GM12865 (cell line): Measurements from ENCODE around the gene ISY1.
"Not testable (repeated sequence)": the region's sequence is repeated elsewhere in the genome, so short reads cannot be mapped to it uniquely, and the experiment has no call there.

ENCODE experiments used
- DNase-seq: peaks from one replicate; pipeline ENCODE4 v3.0.0; 2010; ENCODE audit warnings: low read depth
- H3K4me3 ChIP-seq: 2 replicates; pipeline ENCODE4 v1.5.1; 2011; ENCODE audit warnings: mild to moderate bottlenecking, low read depth, low read length, control low read depth
- TF ChIP-seq, protein P1 (sequence below): IDR thresholded peaks from 2 replicates; pipeline ENCODE4 v1.5.1; 2011; ENCODE audit warnings: low read length, control low read depth, low read depth, inconsistent platforms; ENCODE audit not compliant: insufficient read depth; ENCODE audit errors: missing control alignments

Gene ISY1

DNA sequence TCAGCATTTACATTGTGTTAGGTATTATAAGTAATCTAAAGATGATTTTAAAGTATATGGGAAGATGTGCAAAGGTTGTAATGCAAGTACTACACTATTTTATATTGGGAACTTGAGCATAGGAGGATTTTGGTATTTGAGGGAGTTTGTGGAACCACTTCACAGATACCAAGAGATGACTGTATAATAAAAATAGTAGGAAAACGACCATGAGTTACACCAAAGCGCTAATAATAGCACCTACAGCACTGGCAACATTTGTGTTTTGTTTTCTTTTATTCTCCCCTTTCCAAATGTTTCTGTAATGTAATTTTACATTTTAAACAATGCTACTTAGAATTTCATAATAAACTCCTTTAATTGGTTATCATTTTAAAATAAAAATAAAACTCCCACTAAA, 12.3 kb upstream of the ISY1 start:
- DNase-seq: no peak
- TF ChIP-seq, protein P1, sequence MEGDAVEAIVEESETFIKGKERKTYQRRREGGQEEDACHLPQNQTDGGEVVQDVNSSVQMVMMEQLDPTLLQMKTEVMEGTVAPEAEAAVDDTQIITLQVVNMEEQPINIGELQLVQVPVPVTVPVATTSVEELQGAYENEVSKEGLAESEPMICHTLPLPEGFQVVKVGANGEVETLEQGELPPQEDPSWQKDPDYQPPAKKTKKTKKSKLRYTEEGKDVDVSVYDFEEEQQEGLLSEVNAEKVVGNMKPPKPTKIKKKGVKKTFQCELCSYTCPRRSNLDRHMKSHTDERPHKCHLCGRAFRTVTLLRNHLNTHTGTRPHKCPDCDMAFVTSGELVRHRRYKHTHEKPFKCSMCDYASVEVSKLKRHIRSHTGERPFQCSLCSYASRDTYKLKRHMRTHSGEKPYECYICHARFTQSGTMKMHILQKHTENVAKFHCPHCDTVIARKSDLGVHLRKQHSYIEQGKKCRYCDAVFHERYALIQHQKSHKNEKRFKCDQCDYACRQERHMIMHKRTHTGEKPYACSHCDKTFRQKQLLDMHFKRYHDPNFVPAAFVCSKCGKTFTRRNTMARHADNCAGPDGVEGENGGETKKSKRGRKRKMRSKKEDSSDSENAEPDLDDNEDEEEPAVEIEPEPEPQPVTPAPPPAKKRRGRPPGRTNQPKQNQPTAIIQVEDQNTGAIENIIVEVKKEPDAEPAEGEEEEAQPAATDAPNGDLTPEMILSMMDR: no peak
- H3K4me3 ChIP-seq: no peak overlapping the region

DNA sequence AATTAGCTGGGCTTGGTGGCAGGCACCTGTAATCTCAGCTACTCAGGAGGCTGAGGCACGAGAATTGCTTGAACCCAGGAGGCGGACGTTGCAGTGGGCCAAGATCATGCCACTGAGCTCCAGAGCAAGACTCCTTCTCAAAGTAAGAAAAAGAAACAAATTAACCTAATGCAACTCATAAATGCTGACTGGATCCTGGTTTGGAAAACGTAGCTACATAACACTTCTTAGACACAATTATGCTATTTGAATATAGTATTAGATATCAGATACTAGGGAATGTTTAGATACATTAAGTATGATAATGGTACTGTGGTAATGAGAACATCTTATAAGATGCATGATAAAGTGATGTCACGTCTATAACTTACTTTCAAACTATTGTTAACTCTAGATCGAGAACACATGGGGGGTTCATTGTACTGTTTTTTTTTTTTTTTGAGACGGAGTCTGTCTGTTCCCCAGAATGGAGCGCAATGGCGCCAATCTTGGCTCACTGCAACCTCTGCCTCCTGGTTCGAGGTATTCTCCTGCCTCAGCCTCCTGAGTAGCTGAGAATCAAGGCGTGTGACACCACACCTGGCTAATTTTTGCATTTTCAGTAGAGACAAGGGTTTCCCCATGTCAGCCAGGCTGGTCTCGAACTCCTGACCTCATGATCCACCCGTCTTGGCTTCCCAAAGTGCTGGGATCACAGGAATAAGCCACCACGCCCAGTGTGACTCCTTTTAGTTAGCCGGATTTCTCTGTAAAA, 5.9 kb upstream of the ISY1 start:
- H3K4me3 ChIP-seq: no peak overlapping the region
- no peak for DNase-seq
- TF ChIP-seq, protein P1: no peak

DNA sequence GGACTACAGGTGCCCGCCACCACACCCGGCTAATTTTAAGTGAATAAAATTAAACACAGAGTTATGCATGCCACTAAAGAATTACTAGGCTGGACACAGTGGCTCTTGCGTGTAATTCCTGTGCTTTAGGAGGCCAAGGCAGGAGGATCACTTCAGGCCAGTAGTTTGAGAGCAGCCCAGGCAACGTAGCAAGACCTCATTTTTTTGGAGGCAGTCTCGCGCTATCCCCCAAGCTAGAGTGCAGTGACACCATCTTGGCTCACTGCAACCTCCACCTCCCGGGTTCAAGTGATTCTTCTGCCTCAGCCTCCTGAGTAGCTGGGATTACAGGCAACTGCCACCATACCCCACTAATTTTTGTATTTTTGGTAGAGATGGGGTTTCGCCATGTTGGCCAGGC, 4.7 kb upstream of the ISY1 start:
- H3K4me3 ChIP-seq, DNase-seq: not testable (repeated sequence)

DNA sequence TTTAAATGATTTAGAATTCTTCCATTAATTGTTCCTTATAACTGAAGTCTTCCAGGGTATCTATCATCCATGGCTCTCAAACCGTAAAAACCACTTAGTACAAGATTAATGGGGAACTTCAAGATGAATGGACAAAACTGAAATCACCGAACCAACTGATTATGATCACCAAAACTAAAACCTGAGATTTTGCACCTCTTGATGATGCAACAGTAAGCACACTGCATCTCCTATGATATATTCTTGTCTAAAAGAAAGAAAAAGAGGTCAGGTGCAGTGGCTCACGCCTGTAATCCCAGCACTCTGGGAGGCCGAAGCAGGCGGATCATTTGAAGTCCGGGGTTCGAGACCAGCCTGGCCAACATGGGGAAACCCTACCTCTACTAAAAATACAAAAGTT, 3.6 kb upstream of the ISY1 start:
- TF ChIP-seq, protein P1: no peak
- DNase-seq: no peak
- no peak overlapping the region for H3K4me3 ChIP-seq

DNA sequence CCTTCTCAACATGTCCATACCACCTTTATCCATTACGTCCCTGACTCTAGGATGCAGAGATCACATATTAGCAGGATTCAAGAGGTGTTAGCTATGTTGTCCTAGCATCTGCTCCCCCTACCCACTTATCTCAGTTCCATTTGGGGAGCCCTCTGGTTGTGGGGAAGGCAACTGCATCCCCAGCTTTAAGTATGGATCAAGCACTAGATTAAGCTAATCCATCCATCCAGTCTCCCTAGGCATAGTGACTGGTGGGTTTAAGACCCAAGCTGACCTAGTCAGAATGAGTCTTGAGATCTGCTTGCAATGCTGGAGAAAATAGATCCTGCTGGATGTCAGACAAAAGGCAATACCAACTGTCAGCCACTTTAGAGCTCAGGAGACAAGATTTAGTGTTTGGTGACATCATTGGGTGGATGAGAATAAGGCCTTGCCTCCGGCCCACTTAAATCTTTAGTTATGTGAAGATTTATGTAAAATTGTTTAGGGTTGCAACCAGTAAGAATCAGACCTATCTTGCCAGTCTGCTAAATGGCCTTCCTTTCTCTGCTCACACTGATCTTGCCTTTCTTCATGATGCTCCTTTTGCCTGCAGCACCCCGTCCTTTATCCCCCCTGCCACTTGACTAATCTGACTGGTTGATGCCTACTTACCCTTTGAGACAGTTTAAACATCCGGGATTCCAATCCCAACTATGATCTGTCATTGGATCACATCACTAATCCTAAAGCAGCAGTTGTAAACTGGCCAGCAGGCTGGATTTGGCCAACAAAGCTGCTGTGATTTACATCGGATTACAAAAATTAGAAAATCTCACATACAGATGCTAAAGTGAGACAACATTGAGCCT, 2.1 kb upstream of the ISY1 start:
- DNase-seq: peak; percentile 26
- H3K4me3 ChIP-seq: no peak overlapping the region; the same call in 1 of the 2 replicates
- TF ChIP-seq, protein P1: peak; percentile 30

DNA sequence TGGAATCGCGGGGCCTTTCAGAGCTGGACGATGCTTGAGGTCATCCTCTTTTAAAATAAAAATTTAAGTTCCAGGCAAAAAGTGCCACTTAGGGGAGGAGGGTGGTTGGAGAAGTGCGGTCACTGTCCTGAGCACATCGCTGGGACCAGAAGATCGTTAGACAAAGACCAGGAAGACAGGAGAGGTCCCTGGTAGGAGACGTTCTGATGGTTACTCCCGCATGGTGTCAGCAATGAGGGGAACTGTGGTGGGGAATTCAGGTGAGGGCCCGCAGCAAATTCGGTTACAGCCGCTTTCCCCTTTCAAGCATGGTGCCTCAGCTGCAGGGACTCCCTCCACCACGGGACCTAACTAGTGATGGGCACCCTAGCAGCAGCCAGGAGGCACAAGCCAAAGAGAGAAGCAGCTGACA, 1.0 kb upstream of the ISY1 start:
- TF ChIP-seq, protein P1: no peak
- peak; percentile 40 for DNase-seq
- peak overlapping the region; percentile 91 for H3K4me3 ChIP-seq

DNA sequence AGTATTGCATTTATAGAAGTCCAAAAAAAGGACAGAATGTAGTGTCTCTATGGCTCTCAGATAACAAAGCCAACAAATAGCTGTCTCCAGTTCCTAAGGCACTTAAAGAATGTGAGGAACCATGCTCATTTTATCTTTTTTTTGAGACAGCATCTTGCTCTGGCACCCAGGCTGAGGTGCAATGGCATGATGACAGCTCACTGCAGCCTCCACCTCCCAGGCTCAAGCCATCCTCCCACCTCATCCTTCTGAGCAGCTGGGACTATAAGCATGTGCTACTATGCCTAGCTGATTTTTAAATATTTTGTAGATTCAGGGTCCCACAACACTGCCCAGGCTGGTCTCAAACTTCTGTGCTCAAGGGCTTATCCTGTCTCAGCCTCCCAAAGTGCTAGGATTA, 16.1 kb downstream of the ISY1 start:
- TF ChIP-seq, protein P1: no peak
- no peak for DNase-seq
- no peak overlapping the region for H3K4me3 ChIP-seq

DNA sequence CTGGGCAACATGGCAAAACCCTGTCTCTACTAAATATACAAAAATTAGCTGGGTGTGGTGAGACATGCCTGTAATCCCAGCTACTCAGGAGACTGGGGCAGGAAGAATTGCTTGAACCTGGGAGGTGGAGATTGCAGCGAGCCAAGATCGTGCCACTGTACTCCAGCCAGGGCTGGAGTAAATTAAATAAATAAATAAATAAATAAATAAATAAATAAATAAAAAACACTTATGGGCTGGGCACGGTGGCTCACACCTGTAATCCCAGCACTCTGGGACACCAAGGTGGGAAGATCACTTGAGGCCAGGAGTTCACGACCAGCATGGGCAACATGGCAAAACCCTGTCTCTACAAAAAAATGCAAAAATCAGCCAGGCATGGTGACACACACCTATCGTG, 19.9 kb downstream of the ISY1 start:
- not testable (repeated sequence) for H3K4me3 ChIP-seq, DNase-seq
